HepG2 (cell line): Measurements from ENCODE around the gene PEX14. TPM values are rescaled to one million over a fixed set of nuclear protein-coding genes. Genes with fewer than 3 reads are reported as not detected.

Source experiments
- ATAC-seq: fragments of 200-7000 bp; cut with Tn5 transposase; 3 replicates; pipeline ENCODE4 v1.9.1; 2020; ENCODE audit warnings: mild to moderate bottlenecking, moderate library complexity
- BruUV-seq: library from RNA; stranded (reverse); fragments of 400-500 nt; replicated peaks from 2 replicates; lab custom pipeline; 2021; lab: Mats Ljungman, UMichigan
- CTCF ChIA-PET: fragments of 300-600 bp; formaldehyde crosslinking; extraction: SDS; loops from one replicate; lab custom pipeline; 2021; ENCODE audit warnings: low total read pairs, inconsistent platforms, low intra/inter-chr PET ratio; lab: Yijun Ruan, JAX
- POLR2A ChIA-PET: fragments of 350-600 bp; sonication (Branson Sonifier 250); formaldehyde crosslinking; loops from one replicate; lab custom pipeline; 2020; ENCODE audit warnings: antibody characterized with exemption, inconsistent platforms; lab: Yijun Ruan, JAX
- DNase-seq: peaks from one replicate; pipeline ENCODE4 v3.0.0-alpha.2; 2015; ENCODE audit warnings: low spot score
- FAIRE-seq: peaks from 3 replicates; lab custom pipeline; 2011; peaks lifted over from hg19 to GRCh38; lab: Jason Lieb, UNC
- H2AFZ ChIP-seq: one replicate; pipeline ENCODE4 v1.6.1; 2011; ENCODE audit warnings: low read length, inconsistent platforms
- H3K27ac ChIP-seq: fragments of 300-600 bp; 3 replicates; pipeline ENCODE4 v1.8.0; 2011; ENCODE audit warnings: mixed run types, mild to moderate bottlenecking, mixed read lengths, low read length, inconsistent platforms; ENCODE audit not compliant: insufficient read depth; ENCODE audit errors: extremely low read length
- H3K27me3 ChIP-seq, 2 experiments: fragments of 200-600 bp in 1 of 2; 2 replicates in 1 of 2; 3 replicates in 1 of 2; pipeline versions ENCODE4 v1.6.0 to v1.8.0; 2011; ENCODE audit warnings: low read length in 2 of 2, mild to moderate bottlenecking in 2 of 2, moderate library complexity in 2 of 2, inconsistent platforms in 1 of 2; ENCODE audit not compliant: insufficient read depth in 2 of 2, control insufficient read depth in 1 of 2
- H3K36me3 ChIP-seq, 2 experiments: fragments of 200-600 bp in 1 of 2; replicated peaks in 1 of 2; 2 replicates in 1 of 2; 3 replicates in 1 of 2; pipeline versions ENCODE4 v1.5.1 to v1.8.0; 2011; ENCODE audit warnings: low read length in 2 of 2, inconsistent platforms in 1 of 2; ENCODE audit not compliant: insufficient read depth in 2 of 2, control insufficient read depth in 1 of 2
- H3K4me1 ChIP-seq: 2 replicates; pipeline ENCODE4 v1.5.1; 2012; ENCODE audit warnings: low read length, inconsistent platforms; ENCODE audit not compliant: insufficient read depth
- H3K4me2 ChIP-seq: 2 replicates; pipeline ENCODE4 v1.6.0; 2011; ENCODE audit warnings: low read depth, low read length, inconsistent platforms
- H3K4me3 ChIP-seq, 3 experiments: fragments of 200-600 bp in 1 of 3; sonication (generic), shearing (Covaris generic) in 1 of 3; replicated peaks in 1 of 3; 2 replicates each; pipeline ENCODE4 v1.5.1; 2011 to 2016; ENCODE audit warnings: low read length in 3 of 3, inconsistent platforms in 2 of 3, low read depth in 2 of 3, mild to moderate bottlenecking in 2 of 3, control low read depth in 1 of 3, mixed read lengths in 1 of 3; ENCODE audit not compliant: insufficient read depth in 1 of 3
- H3K79me2 ChIP-seq: one replicate; pipeline ENCODE4 v1.6.1; 2011; ENCODE audit warnings: low read length, inconsistent platforms; ENCODE audit not compliant: insufficient read depth
- H3K9ac ChIP-seq: 2 replicates; pipeline ENCODE4 v1.6.0; 2011; ENCODE audit warnings: mild to moderate bottlenecking, low read depth, low read length, inconsistent platforms; ENCODE audit not compliant: insufficient read depth
- H3K9me3 ChIP-seq: 2 replicates; pipeline ENCODE4 v1.5.1; 2012; ENCODE audit warnings: mild to moderate bottlenecking, low read length
- H4K20me1 ChIP-seq: 2 replicates; pipeline ENCODE4 v1.6.0; 2011; ENCODE audit warnings: inconsistent platforms, mild to moderate bottlenecking, low read length, moderate library complexity; ENCODE audit not compliant: insufficient read depth
- ATRX ChIP-seq: sonication (generic); formaldehyde crosslinking; IDR thresholded peaks from 2 replicates; pipeline ENCODE4 v1.4.0; 2020; ENCODE audit warnings: missing genetic modification reagents, borderline replicate concordance
- EZH2 ChIP-seq: conservative IDR thresholded peaks from 2 replicates; pipeline ENCODE4 v1.6.1; 2012; ENCODE audit warnings: mild to moderate bottlenecking, low read depth, low read length, moderate library complexity
- IRX3 ChIP-seq: sonication (generic); formaldehyde crosslinking; IDR thresholded peaks from 2 replicates; pipeline ENCODE4 v1.8.1; 2023; ENCODE audit warnings: mild to moderate bottlenecking, low read depth, missing genetic modification reagents, borderline replicate concordance
- KLF13 ChIP-seq: sonication (generic); formaldehyde crosslinking; IDR thresholded peaks from 2 replicates; pipeline ENCODE4 v1.4.0; 2020; ENCODE audit warnings: mild to moderate bottlenecking, missing genetic modification reagents
- NCOR1 ChIP-seq: fragments of 200-600 bp; sonication (generic); IDR thresholded peaks from 2 replicates; pipeline ENCODE4 v1.7.0; 2017; ENCODE audit warnings: antibody characterized with exemption, low read length, borderline replicate concordance
- NR2F2 ChIP-seq: IDR thresholded peaks from 2 replicates; pipeline ENCODE4 v1.6.1; 2012; ENCODE audit warnings: low read depth, inconsistent platforms, borderline replicate concordance
- PAXIP1 ChIP-seq: sonication (generic); formaldehyde crosslinking; conservative IDR thresholded peaks from 2 replicates; pipeline ENCODE4 v1.4.0; 2020; ENCODE audit warnings: mild to moderate bottlenecking, missing genetic modification reagents, moderate library complexity
- PHF21A ChIP-seq: sonication (generic); formaldehyde crosslinking; IDR thresholded peaks from 2 replicates; pipeline ENCODE4 v1.5.0; 2020; ENCODE audit warnings: mild to moderate bottlenecking, missing genetic modification reagents
- RBM39 ChIP-seq: fragments of 200-400 bp; formaldehyde crosslinking; IDR thresholded peaks from one replicate; pipeline ENCODE4 v1.6.1; 2018; ENCODE audit warnings: antibody characterized with exemption, mild to moderate bottlenecking, low read depth, low read length; ENCODE audit not compliant: poor library complexity, severe bottlenecking
- ZFP90 ChIP-seq: sonication (generic); formaldehyde crosslinking; IDR thresholded peaks from 2 replicates; pipeline ENCODE4 v1.8.0; 2022; ENCODE audit warnings: missing genetic modification reagents, mild to moderate bottlenecking, inconsistent platforms, borderline replicate concordance
- ZNF253 ChIP-seq: sonication (generic); formaldehyde crosslinking; IDR thresholded peaks from 2 replicates; pipeline ENCODE4 v1.8.0; 2022; ENCODE audit warnings: mild to moderate bottlenecking, missing genetic modification reagents, borderline replicate concordance
- ZNF597 ChIP-seq: sonication (generic); formaldehyde crosslinking; IDR thresholded peaks from 2 replicates; pipeline ENCODE4 v1.5.0; 2020; ENCODE audit warnings: missing genetic modification reagents
- ZSCAN22 ChIP-seq: sonication (generic); formaldehyde crosslinking; IDR thresholded peaks from 2 replicates; pipeline ENCODE4 v1.4.0; 2020; ENCODE audit warnings: mild to moderate bottlenecking, missing genetic modification reagents
- WGBS: methylation state at CpG from one replicate; pipeline ENCODE4 v1.1.6; 2017; ENCODE audit warnings: low lambda C conversion rate; 5-methylcytosine and 5-hydroxymethylcytosine counted together
- in situ Hi-C: cut with HindIII; loops from 2 replicates; pipeline ENCODE4 v1.10.0; 2017; ENCODE audit warnings: low pct_unique_long_range_greater_than_20kb; ENCODE audit not compliant: extremely low pct_ligation_motif_present
- intact Hi-C: fragments of 100-400 bp; cut with micrococcal nuclease; formaldehyde crosslinking; loops from one replicate; pipeline ENCODE4 v1.10.0; 2022; ENCODE audit not compliant: unreplicated experiment
- polyA plus RNA-seq, 8 experiments: library from polyadenylated mRNA; depleted of rRNA in 3 of 8; stranded (reverse) in 7 of 8; unstranded in 1 of 8; fragments of >200 nt; fragmentation: Illumina TruSeq in 4 of 8; extraction: Trizol in 4 of 8; gene quantifications; 2 replicates each; pipeline versions ENCODE4 v1.2.1 to v1.2.3, GENCODE V29; 2011 to 2016; ENCODE audit warnings: low read depth in 4 of 8, missing spikeins in 1 of 8, mixed read lengths in 1 of 8; ENCODE audit not compliant: insufficient read depth in 1 of 8
- total RNA-seq, 5 experiments: library from RNA; depleted of rRNA; stranded (reverse); fragments of >200 nt; fragmentation: Illumina TruSeq; extraction: Trizol; gene quantifications; 2 replicates each; pipeline ENCODE4 v1.2.3, GENCODE V29; 2016; ENCODE audit warnings: low read depth in 1 of 5
- TF ChIP-seq, protein P1 (sequence below): IDR thresholded peaks from 2 replicates; pipeline ENCODE4 v1.6.1; 2016

Gene PEX14
- total and polyA plus RNA-seq, 2 of the 13 experiments (the other 11 are each of a cell fraction or from before 2014, with no cell fraction given) = 6.5 to 9.9 TPM

GRCh38 chr1:10669570-10669969 lies 194.8 kb downstream of the PEX14 start (continued):
- TF ChIP-seq EZH2 = no peak
- no peak for TF ChIP-seq ATRX (CRISPR knock-in tag)
- TF ChIP-seq, all 625 proteins: peak for 0

DNA sequence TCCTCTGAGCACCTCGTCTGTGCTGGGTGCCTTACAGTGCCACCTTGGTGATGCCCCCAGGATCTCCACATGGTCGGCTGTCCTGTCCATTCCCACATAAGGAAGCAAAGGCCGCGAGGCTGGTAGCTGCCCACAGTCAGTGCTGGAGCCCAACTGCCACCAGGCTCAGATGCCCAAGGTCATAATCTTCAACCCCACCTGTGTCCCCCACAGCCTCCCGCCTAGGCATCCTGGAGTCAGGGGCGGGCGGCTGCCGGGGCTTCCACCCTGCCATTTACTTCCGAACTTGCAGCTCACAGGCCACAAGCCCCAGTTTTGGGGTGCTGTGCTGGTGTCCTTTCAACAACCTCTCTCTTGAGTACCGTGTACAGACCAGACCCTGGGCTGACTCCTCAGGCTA lies 195.4 kb downstream of the PEX14 start:
- Histone ChIP-seq H3K79me2 (no peaks in the 10 kb centered on the region), H3K9ac (no peak overlapping the region), H3K4me2 (no peak overlapping the region), H3K36me3 (no peaks in the 10 kb centered on the region), H4K20me1 (no peaks in the 10 kb centered on the region), H3K4me1 (peaks cover 21% of the 10 kb centered on the region), H2AFZ (no peak overlapping the region), H3K27me3 (no peaks in the 10 kb centered on the region), H3K9me3 (no peaks in the 10 kb centered on the region), H3K27ac (no peak overlapping the region), H3K4me3 (no peak overlapping the region)
- in situ Hi-C loops (no loop called here), intact Hi-C loops (no loop called here)
- WGBS = 100% methylated on average over 1 of the region's 10 CpGs
- ATAC-seq = no peak
- CTCF ChIA-PET = no interaction called here
- POLR2A ChIA-PET = no interaction called here
- no peak for FAIRE-seq
- no TSS peak for BruUV-seq
- TF ChIP-seq ZNF597 (CRISPR knock-in tag) = no peak
- TF ChIP-seq PAXIP1 = no peak
- no peak for TF ChIP-seq IRX3 (CRISPR knock-in tag)
- TF ChIP-seq KLF13 (CRISPR knock-in tag) = no peak
- TF ChIP-seq PHF21A = no peak
- TF ChIP-seq, protein P1, sequence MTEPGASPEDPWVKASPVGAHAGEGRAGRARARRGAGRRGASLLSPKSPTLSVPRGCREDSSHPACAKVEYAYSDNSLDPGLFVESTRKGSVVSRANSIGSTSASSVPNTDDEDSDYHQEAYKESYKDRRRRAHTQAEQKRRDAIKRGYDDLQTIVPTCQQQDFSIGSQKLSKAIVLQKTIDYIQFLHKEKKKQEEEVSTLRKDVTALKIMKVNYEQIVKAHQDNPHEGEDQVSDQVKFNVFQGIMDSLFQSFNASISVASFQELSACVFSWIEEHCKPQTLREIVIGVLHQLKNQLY (CRISPR knock-in tag) = no peak
- TF ChIP-seq ZSCAN22 = no peak
- no peak for TF ChIP-seq NR2F2
- TF ChIP-seq ZFP90 (CRISPR knock-in tag) = no peak
- no peak for TF ChIP-seq NCOR1
- TF ChIP-seq RBM39 = no peak
- no peak for TF ChIP-seq ZNF253 (CRISPR knock-in tag)
- no peak for DNase-seq
